ENCODE measurements around the gene ANKRD65. TPM values are rescaled to one million over a fixed set of nuclear protein-coding genes. Genes with fewer than 3 reads are reported as not detected.
"Not testable (repeated sequence)": the region's sequence is repeated elsewhere in the genome, so short reads cannot be mapped to it uniquely, and the experiment has no call there.

Gene ANKRD65
- total RNA-seq, 1 donor from 2014 or later: 3.2 TPM

GRCh38 chr1:1385931-1386330, 35.1 kb downstream of the ANKRD65 start:
- Histone ChIP-seq H3K36me3 (peaks cover 1 to 54% of the 10 kb centered on the region in 2 donors), H3K4me1 (no peaks in the 10 kb centered on the region), H3K27me3 (no peaks in the 10 kb centered on the region), H3K27ac (no peak overlapping the region), H3K4me3 (no peak overlapping the region), H3K9me3 (no peaks in the 10 kb centered on the region)
- intact Hi-C loops (cut with DNase I): no loop called here
- no peak for TF ChIP-seq POLR2A (IDR thresholded peaks at IDR 0.05)
- no peak for TF ChIP-seq POLR2AphosphoS5 (IDR thresholded peaks at IDR 0.05; ENCODE audit: insufficient read depth in 1 of 2, low read depth in 1 of 2)
- TF ChIP-seq CTCF (IDR thresholded peaks at IDR 0.05): no peak
- DNase-seq (ENCODE audit: extremely low spot score in 2 of 2): no peak

GRCh38 chr1:1385339-1385738, 35.7 kb downstream of the ANKRD65 start:
- H3K4me1 ChIP-seq; H3K27ac ChIP-seq; H3K9me3 ChIP-seq; H3K4me3 ChIP-seq; DNase-seq (ENCODE audit: extremely low spot score in 2 of 2); H3K27me3 ChIP-seq; intact Hi-C loops (cut with DNase I): not testable (repeated sequence)
- H3K36me3 ChIP-seq: peaks cover 0 to 48% of the 10 kb centered on the region in 2 donors

GRCh38 chr1:1381294-1381693, 39.8 kb downstream of the ANKRD65 start:
- Histone ChIP-seq H3K27me3 (no peaks in the 10 kb centered on the region), H3K36me3 (peaks cover 0 to 7% of the 10 kb centered on the region in 2 donors), H3K9me3 (no peaks in the 10 kb centered on the region), H3K27ac (no peak overlapping the region), H3K4me1 (peaks cover 1% of the 10 kb centered on the region), H3K4me3 (no peak overlapping the region)
- no peak for DNase-seq (ENCODE audit: extremely low spot score in 2 of 2)
- intact Hi-C loops (cut with DNase I): no loop called here
- TF ChIP-seq POLR2AphosphoS5 (IDR thresholded peaks at IDR 0.05; ENCODE audit: insufficient read depth in 1 of 2, low read depth in 1 of 2) (no peak), POLR2A (IDR thresholded peaks at IDR 0.05) (no peak), CTCF (IDR thresholded peaks at IDR 0.05) (no peak)

GRCh38 chr1:1380860-1381259, 40.2 kb downstream of the ANKRD65 start:
- TF ChIP-seq CTCF (IDR thresholded peaks at IDR 0.05) (no peak), POLR2AphosphoS5 (IDR thresholded peaks at IDR 0.05; ENCODE audit: insufficient read depth in 1 of 2, low read depth in 1 of 2) (no peak), POLR2A (IDR thresholded peaks at IDR 0.05) (no peak)
- intact Hi-C loops (cut with DNase I): no loop called here
- Histone ChIP-seq H3K36me3 (peaks cover 0 to 3% of the 10 kb centered on the region in 2 donors), H3K27me3 (no peaks in the 10 kb centered on the region), H3K4me1 (peaks cover 6% of the 10 kb centered on the region), H3K9me3 (no peaks in the 10 kb centered on the region), H3K4me3 (no peak overlapping the region), H3K27ac (no peak overlapping the region)
- DNase-seq (ENCODE audit: extremely low spot score in 2 of 2): no peak

- no peak for DNase-seq (ENCODE audit: extremely low spot score in 2 of 2)
- Histone ChIP-seq H3K4me1 (peaks cover 25% of the 10 kb centered on the region), H3K4me3 (no peak overlapping the region), H3K27ac (no peak overlapping the region), H3K36me3 (peaks cover 0 to 9% of the 10 kb centered on the region in 2 donors), H3K9me3 (no peaks in the 10 kb centered on the region), H3K27me3 (no peaks in the 10 kb centered on the region)
- intact Hi-C loops (cut with DNase I): no loop called here
- TF ChIP-seq POLR2A (IDR thresholded peaks at IDR 0.05) (no peak), CTCF (IDR thresholded peaks at IDR 0.05) (no peak)
Measured at GRCh38 chr1:1377540-1378205, 43.4 kb downstream of the ANKRD65 start.
